22Rv1 (cell line): ENCODE results near the gene RAB7A.

Experiments
- H3K27ac ChIP-seq: fragments of 450-650 bp; 2 replicates; pipeline ENCODE4 v1.5.1; 2017
- CTCF ChIP-seq: fragments of 450-650 bp; IDR thresholded peaks from 2 replicates; pipeline ENCODE4 v1.5.1; 2017; ENCODE audit warnings: mild to moderate bottlenecking
- ZFX ChIP-seq: fragments of 450-650 bp; IDR thresholded peaks from 2 replicates; pipeline ENCODE4 v1.6.1; 2017; ENCODE audit warnings: antibody characterized with exemption, borderline replicate concordance

RAB7A gene

GRCh38 chr3:128845778-128846485 is 119.9 kb downstream of the RAB7A start:
- H3K27ac ChIP-seq, result peak overlapping the region; percentile 42
- TF ChIP-seq CTCF (peak; percentile 83), ZFX (no peak)

GRCh38 chr3:128846486-128846891 is 120.5 kb downstream of the RAB7A start:
- no peak for TF ChIP-seq CTCF
- no peak for TF ChIP-seq ZFX
- peak overlapping the region; percentile 42; the same call in 1 of the 2 replicates for H3K27ac ChIP-seq

GRCh38 chr3:128847666-128848370 is 121.8 kb downstream of the RAB7A start:
- no peak overlapping the region for H3K27ac ChIP-seq

GRCh38 chr3:128848936-128849335 is 123.0 kb downstream of the RAB7A start:
- no peak overlapping the region for H3K27ac ChIP-seq
- TF ChIP-seq CTCF (no peak), ZFX (no peak)

More at GRCh38 chr3:128847666-128848370, 121.8 kb downstream of the RAB7A start:
- TF ChIP-seq ZFX, result no peak
- no peak for TF ChIP-seq CTCF

- TF ChIP-seq CTCF, result no peak
- no peak overlapping the region for H3K27ac ChIP-seq
These were observed 124.0 kb downstream of the RAB7A start for GRCh38 chr3:128849911-128850455.

- no peak for TF ChIP-seq CTCF
- no peak overlapping the region for H3K27ac ChIP-seq
These were observed 124.6 kb downstream of the RAB7A start for GRCh38 chr3:128850544-128850943.

- H3K27ac ChIP-seq, result no peak overlapping the region
- TF ChIP-seq CTCF, result no peak
- TF ChIP-seq ZFX, result no peak
These were observed 125.6 kb downstream of the RAB7A start for GRCh38 chr3:128851601-128852000.
